Keratinocyte (primary cell): Measurements from ENCODE around the gene CIDEB. TPM values are rescaled to one million over a fixed set of nuclear protein-coding genes. Genes with fewer than 3 reads are reported as not detected.
A peak's percentile ranks its signal among the peaks of the same experiment; 100 is the strongest.
"Not testable (repeated sequence)": the region's sequence is repeated elsewhere in the genome, so short reads cannot be mapped to it uniquely, and the experiment has no call there.

Experiments used
- DNase-seq: peaks from one replicate; pipeline ENCODE4 v3.0.0-alpha.2; 2011; ENCODE audit warnings: low read depth, missing footprints, low spot score
- FAIRE-seq: peaks from 2 replicates; lab custom pipeline; 2011; peaks lifted over from hg19 to GRCh38; lab: Jason Lieb, UNC
- H2AFZ ChIP-seq: 2 replicates; pipeline ENCODE4 v1.6.0; 2012; ENCODE audit warnings: low read length, control low read depth, inconsistent platforms; ENCODE audit not compliant: control insufficient read depth
- H3K27ac ChIP-seq: 2 replicates; pipeline ENCODE4 v1.5.1; 2011; ENCODE audit warnings: low read length; ENCODE audit not compliant: control insufficient read depth, insufficient read depth
- H3K27me3 ChIP-seq: 3 replicates; pipeline ENCODE4 v1.6.0; 2011; ENCODE audit warnings: low read length; ENCODE audit not compliant: control insufficient read depth, insufficient read depth; ENCODE audit errors: extremely low read depth
- H3K36me3 ChIP-seq, 2 experiments: 2 replicates in 1 of 2; 3 replicates in 1 of 2; pipeline ENCODE4 v1.5.1; 2011; ENCODE audit warnings: low read length in 2 of 2, mild to moderate bottlenecking in 1 of 2; ENCODE audit not compliant: control insufficient read depth in 2 of 2, insufficient read depth in 2 of 2; ENCODE audit errors: extremely low read depth in 1 of 2
- H3K4me1 ChIP-seq: 3 replicates; pipeline ENCODE4 v1.5.1; 2011; ENCODE audit warnings: low read length; ENCODE audit not compliant: control insufficient read depth, insufficient read depth; ENCODE audit errors: extremely low read depth
- H3K4me2 ChIP-seq: 3 replicates; pipeline ENCODE4 v1.6.0; 2011; ENCODE audit warnings: low read depth, low read length; ENCODE audit not compliant: control insufficient read depth, insufficient read depth; ENCODE audit errors: extremely low read depth
- H3K4me3 ChIP-seq, 3 experiments: fragments of 200-600 bp in 1 of 3; sonication (generic) in 1 of 3; 2 replicates in 2 of 3; 3 replicates in 1 of 3; pipeline ENCODE4 v1.5.1; 2011 to 2016; ENCODE audit warnings: low read length in 3 of 3, mild to moderate bottlenecking in 3 of 3, control low read depth in 2 of 3, inconsistent platforms in 1 of 3, low read depth in 1 of 3, mixed read lengths in 1 of 3, mixed run types in 1 of 3, moderate library complexity in 1 of 3; ENCODE audit not compliant: control insufficient read depth in 2 of 3, insufficient read depth in 2 of 3; ENCODE audit errors: extremely low read depth in 1 of 3
- H3K79me2 ChIP-seq: 2 replicates; pipeline ENCODE4 v1.6.0; 2012; ENCODE audit warnings: low read length; ENCODE audit not compliant: control insufficient read depth, insufficient read depth
- H3K9ac ChIP-seq: 3 replicates; pipeline ENCODE4 v1.6.0; 2011; ENCODE audit warnings: low read length; ENCODE audit not compliant: control insufficient read depth, insufficient read depth; ENCODE audit errors: extremely low read depth
- H3K9me1 ChIP-seq: 3 replicates; pipeline ENCODE4 v1.6.0; 2011; ENCODE audit warnings: low read length; ENCODE audit not compliant: control insufficient read depth, insufficient read depth; ENCODE audit errors: extremely low read depth
- H3K9me3 ChIP-seq: 2 replicates; pipeline ENCODE4 v1.5.1; 2012; ENCODE audit warnings: low read depth, low read length; ENCODE audit not compliant: control insufficient read depth
- H4K20me1 ChIP-seq: 3 replicates; pipeline ENCODE4 v1.6.0; 2011; ENCODE audit warnings: low read length; ENCODE audit not compliant: control insufficient read depth, insufficient read depth; ENCODE audit errors: extremely low read depth
- CTCF ChIP-seq, 3 experiments: IDR thresholded peaks in 1 of 3; conservative IDR thresholded peaks in 1 of 3; optimal IDR thresholded peaks in 1 of 3; 2 replicates in 2 of 3; 3 replicates in 1 of 3; pipeline versions ENCODE3 to v1.5.1; 2011; ENCODE audit warnings: low read length in 3 of 3, mild to moderate bottlenecking in 3 of 3, moderate library complexity in 2 of 3, control low read depth in 1 of 3, inconsistent platforms in 1 of 3; ENCODE audit not compliant: insufficient read depth in 2 of 3; ENCODE audit errors: extremely low read depth in 1 of 3
- dilution Hi-C: fragments of 300-500 bp; cut with MboI; formaldehyde crosslinking; loops from one replicate; pipeline ENCODE4 v1.7.0; 2020; ENCODE audit warnings: low sequenced_read_pairs; ENCODE audit not compliant: extremely low pct_ligation_motif_present
- polyA plus RNA-seq, 5 experiments: library from polyadenylated mRNA; depleted of rRNA in 3 of 5; stranded (reverse) in 3 of 5; stranded (forward) in 1 of 5; unstranded in 1 of 5; fragments of >200 nt; gene quantifications; 1 replicate in 1 of 5; 2 replicates in 3 of 5; 3 replicates in 1 of 5; pipeline versions ENCODE4 v1.2.1 to v1.2.3, GENCODE V29; 2011 to 2012; ENCODE audit warnings: missing spikeins in 2 of 5, low read depth in 1 of 5, low replicate concordance in 1 of 5

CIDEB gene
- polyA plus RNA-seq, 1 donor (not counting 4 experiments of a cell fraction or from before 2014, with no cell fraction given): 3.7 TPM

- Histone ChIP-seq H3K4me3 (no peak overlapping the region), H3K4me1 (peaks cover 18% of the 10 kb centered on the region), H3K36me3 (no peaks in the 10 kb centered on the region), H2AFZ (no peak overlapping the region), H3K9ac (no peak overlapping the region), H3K27ac (no peak overlapping the region), H3K9me1 (no peaks in the 10 kb centered on the region), H3K9me3 (no peaks in the 10 kb centered on the region), H3K4me2 (no peak overlapping the region), H3K79me2 (no peaks in the 10 kb centered on the region), H4K20me1 (no peaks in the 10 kb centered on the region), H3K27me3 (peaks cover under 1% of the 10 kb centered on the region)
- no peak for TF ChIP-seq CTCF (optimal IDR thresholded peaks at IDR 0.05 in 1 of 3, IDR thresholded peaks at IDR 0.05 in 1 of 3, conservative IDR thresholded peaks at IDR 0.05 in 1 of 3; ENCODE audit: extremely low read depth in 1 of 3, insufficient read depth in 2 of 3, low read length in 3 of 3)
- FAIRE-seq (no peak), DNase-seq (no peak)
- dilution Hi-C loops: no loop called here
These were observed 21.4 kb upstream of the CIDEB start for GRCh38 chr14:24329073-24329663.

- H3K9ac ChIP-seq, H2AFZ ChIP-seq, H3K4me3 ChIP-seq, H3K9me3 ChIP-seq, FAIRE-seq, H4K20me1 ChIP-seq, H3K9me1 ChIP-seq, H3K27me3 ChIP-seq, H3K27ac ChIP-seq, DNase-seq, H3K4me2 ChIP-seq, H3K36me3 ChIP-seq, H3K79me2 ChIP-seq, dilution Hi-C loops: not testable (repeated sequence)
- peak in 1 of 3 experiments; percentile 49 for TF ChIP-seq CTCF (optimal IDR thresholded peaks at IDR 0.05 in 1 of 3, IDR thresholded peaks at IDR 0.05 in 1 of 3, conservative IDR thresholded peaks at IDR 0.05 in 1 of 3; ENCODE audit: extremely low read depth in 1 of 3, insufficient read depth in 2 of 3, low read length in 3 of 3)
- peaks cover 10% of the 10 kb centered on the region for H3K4me1 ChIP-seq
These were observed 20.1 kb upstream of the CIDEB start for GRCh38 chr14:24327914-24328313.
